ENCODE measurements around the gene KIF6. TPM values are rescaled to one million over a fixed set of nuclear protein-coding genes. Genes with fewer than 3 reads are reported as not detected.

The KIF6 gene
- total RNA-seq, 4 donors from 2014 or later, result 0.83 to 2.6 (median 1.1) TPM

GRCh38 chr6:39402239-39402751 is 322.9 kb downstream of the KIF6 start:
- H3K4me1 ChIP-seq, result no peaks in the 10 kb centered on the region
- H3K27ac ChIP-seq (replicated peaks in 1 of 4), result no peak overlapping the region
- intact Hi-C loops (cut with DNase I), result no loop called here

GRCh38 chr6:39401376-39401775 is 323.8 kb downstream of the KIF6 start:
- Histone ChIP-seq H3K9me3 (no peaks in the 10 kb centered on the region), H3K4me3 (no peak overlapping the region), H3K4me1 (no peaks in the 10 kb centered on the region), H3K36me3 (no peaks in the 10 kb centered on the region), H3K27ac (replicated peaks in 1 of 4) (no peak overlapping the region), H3K27me3 (no peaks in the 10 kb centered on the region)
- peak; percentile 75 for DNase-seq (ENCODE audit: extremely low spot score)
- intact Hi-C loops (cut with DNase I), result no loop called here
- TF ChIP-seq POLR2AphosphoS5 (IDR thresholded peaks at IDR 0.05) (no peak), POLR2A (IDR thresholded peaks at IDR 0.05; ENCODE audit: low read depth) (no peak), CTCF (IDR thresholded peaks at IDR 0.05) (no peak), EP300 (IDR thresholded peaks at IDR 0.05) (no peak)
- 100% methylated on average over 3 of the region's 3 CpGs for WGBS

More at GRCh38 chr6:39402239-39402751, 322.9 kb downstream of the KIF6 start:
- DNase-seq (ENCODE audit: extremely low spot score), result peak; percentile 87
- Histone ChIP-seq H3K4me3 (no peak overlapping the region), H3K27me3 (no peaks in the 10 kb centered on the region), H3K36me3 (no peaks in the 10 kb centered on the region), H3K9me3 (no peaks in the 10 kb centered on the region)
- WGBS, result 78% methylated on average over 7 of the region's 7 CpGs
- TF ChIP-seq POLR2AphosphoS5 (IDR thresholded peaks at IDR 0.05) (no peak), EP300 (IDR thresholded peaks at IDR 0.05) (no peak), POLR2A (IDR thresholded peaks at IDR 0.05; ENCODE audit: low read depth) (no peak), CTCF (IDR thresholded peaks at IDR 0.05) (no peak)

DNA sequence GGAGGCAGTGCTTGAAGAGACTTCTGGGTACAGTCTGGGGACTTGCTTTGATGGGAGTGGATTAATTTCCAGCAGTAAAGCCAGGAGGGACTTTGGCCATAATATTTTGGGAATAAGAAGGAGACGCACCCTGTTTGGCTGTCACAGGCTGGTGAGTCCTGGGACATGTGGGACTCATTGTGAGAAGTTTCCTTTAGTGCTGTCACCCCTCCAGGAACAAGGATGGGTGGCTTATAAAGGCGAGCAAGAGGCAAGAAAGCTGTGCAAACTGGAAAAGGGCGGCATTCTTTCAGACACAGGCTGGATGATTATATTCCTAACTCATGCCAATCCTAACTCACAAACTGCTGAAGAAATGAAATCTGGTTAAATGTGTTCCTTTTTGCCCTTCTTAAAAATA is 325.2 kb downstream of the KIF6 start:
- intact Hi-C loops (cut with DNase I), result no loop called here
- Histone ChIP-seq H3K27me3 (no peaks in the 10 kb centered on the region), H3K4me1 (peaks cover 0 to 2% (median 0%) of the 10 kb centered on the region in 4 donors), H3K9me3 (no peaks in the 10 kb centered on the region), H3K4me3 (no peak overlapping the region), H3K36me3 (no peaks in the 10 kb centered on the region), H3K27ac (replicated peaks in 1 of 4) (no peak overlapping the region)
- DNase-seq (ENCODE audit: extremely low spot score), result peak; percentile 53
- 75% methylated on average over 3 of the region's 3 CpGs for WGBS
- no peak for TF ChIP-seq EP300 (IDR thresholded peaks at IDR 0.05)
- no peak for TF ChIP-seq CTCF (IDR thresholded peaks at IDR 0.05)
- no peak for TF ChIP-seq POLR2A (IDR thresholded peaks at IDR 0.05; ENCODE audit: low read depth)
- no peak for TF ChIP-seq POLR2AphosphoS5 (IDR thresholded peaks at IDR 0.05)

GRCh38 chr6:39396854-39397253 is 328.4 kb downstream of the KIF6 start:
- Histone ChIP-seq H3K9me3 (no peaks in the 10 kb centered on the region), H3K4me3 (no peak overlapping the region), H3K27me3 (no peaks in the 10 kb centered on the region), H3K4me1 (peaks cover 0 to 2% (median 0%) of the 10 kb centered on the region in 4 donors), H3K36me3 (no peaks in the 10 kb centered on the region), H3K27ac (replicated peaks in 1 of 4) (no peak overlapping the region)
- TF ChIP-seq POLR2AphosphoS5 (IDR thresholded peaks at IDR 0.05) (no peak), POLR2A (IDR thresholded peaks at IDR 0.05; ENCODE audit: low read depth) (no peak), EP300 (IDR thresholded peaks at IDR 0.05) (no peak), CTCF (IDR thresholded peaks at IDR 0.05) (no peak)
- WGBS, result 91% methylated on average over 5 of the region's 5 CpGs
- no peak for DNase-seq (ENCODE audit: extremely low spot score)
- intact Hi-C loops (cut with DNase I), result no loop called here

GRCh38 chr6:39393075-39393474 is 332.1 kb downstream of the KIF6 start:
- TF ChIP-seq POLR2AphosphoS5 (IDR thresholded peaks at IDR 0.05) (no peak), CTCF (IDR thresholded peaks at IDR 0.05) (no peak), EP300 (IDR thresholded peaks at IDR 0.05) (no peak), POLR2A (IDR thresholded peaks at IDR 0.05; ENCODE audit: low read depth) (no peak)
- intact Hi-C loops (cut with DNase I), result no loop called here
- Histone ChIP-seq H3K4me1 (peaks cover 0 to 15% (median 12%) of the 10 kb centered on the region in 4 donors), H3K9me3 (no peaks in the 10 kb centered on the region), H3K27me3 (no peaks in the 10 kb centered on the region), H3K27ac (replicated peaks in 1 of 4) (no peak overlapping the region), H3K4me3 (no peak overlapping the region), H3K36me3 (no peaks in the 10 kb centered on the region)
- DNase-seq (ENCODE audit: extremely low spot score), result peak; percentile 87
- WGBS, result 94% methylated on average over 5 of the region's 5 CpGs

Measured in esophagus muscularis mucosa (tissue), 4 donors.